Omental fat pad (tissue), 4 donors: ENCODE results near the gene CNTNAP2. TPM values are rescaled to one million over a fixed set of nuclear protein-coding genes. Genes with fewer than 3 reads are reported as not detected.

Source experiments
- ATAC-seq: fragments of 150-250 bp; one replicate; pipeline ENCODE4 v1.9.1; 2016; ENCODE audit warnings: mild to moderate bottlenecking, moderate library complexity; ENCODE audit not compliant: low FRiP score
- DNase-seq: peaks from one replicate; pipeline ENCODE4 v3.0.0-alpha.2; 2019; ENCODE audit warnings: low spot score
- total RNA-seq, 4 donors: library from RNA; depleted of rRNA; stranded (reverse); fragments of >200 nt; gene quantifications; one replicate each; pipeline ENCODE4 v1.1.0, GENCODE V29; 2016
- TF ChIP-seq, protein P1 (sequence below), 3 donors: fragments of 450-650 bp; IDR thresholded peaks; one replicate each; pipeline ENCODE4 v1.5.1; 2016 to 2017; ENCODE audit warnings: antibody characterized with exemption in 3 of 3, mild to moderate bottlenecking in 3 of 3, moderate library complexity in 2 of 3

CNTNAP2 gene
- total RNA-seq, 4 donors from 2014 or later = 0.38 to 1.5 (median 1.1) TPM; not detected in 1

DNA sequence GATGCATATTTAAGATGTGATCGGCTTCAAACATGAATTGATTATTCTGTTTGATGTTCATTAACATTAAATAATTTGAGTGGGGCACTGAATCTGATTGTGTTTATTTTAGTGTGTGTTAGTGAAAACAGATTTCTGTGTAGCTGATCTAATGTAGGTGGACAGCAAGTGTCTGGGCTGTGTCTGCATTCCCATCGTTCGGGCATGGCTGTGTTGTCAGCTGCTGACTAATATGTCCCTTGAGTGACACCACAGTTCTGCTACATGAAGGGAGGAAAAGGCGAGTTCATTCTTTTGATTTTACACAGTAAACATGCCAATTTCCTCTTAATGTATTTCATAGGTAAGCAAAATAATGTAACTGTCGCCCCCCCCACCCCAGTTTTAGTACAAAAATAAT lies 203.0 kb downstream of the CNTNAP2 start:
- TF ChIP-seq, protein P1, sequence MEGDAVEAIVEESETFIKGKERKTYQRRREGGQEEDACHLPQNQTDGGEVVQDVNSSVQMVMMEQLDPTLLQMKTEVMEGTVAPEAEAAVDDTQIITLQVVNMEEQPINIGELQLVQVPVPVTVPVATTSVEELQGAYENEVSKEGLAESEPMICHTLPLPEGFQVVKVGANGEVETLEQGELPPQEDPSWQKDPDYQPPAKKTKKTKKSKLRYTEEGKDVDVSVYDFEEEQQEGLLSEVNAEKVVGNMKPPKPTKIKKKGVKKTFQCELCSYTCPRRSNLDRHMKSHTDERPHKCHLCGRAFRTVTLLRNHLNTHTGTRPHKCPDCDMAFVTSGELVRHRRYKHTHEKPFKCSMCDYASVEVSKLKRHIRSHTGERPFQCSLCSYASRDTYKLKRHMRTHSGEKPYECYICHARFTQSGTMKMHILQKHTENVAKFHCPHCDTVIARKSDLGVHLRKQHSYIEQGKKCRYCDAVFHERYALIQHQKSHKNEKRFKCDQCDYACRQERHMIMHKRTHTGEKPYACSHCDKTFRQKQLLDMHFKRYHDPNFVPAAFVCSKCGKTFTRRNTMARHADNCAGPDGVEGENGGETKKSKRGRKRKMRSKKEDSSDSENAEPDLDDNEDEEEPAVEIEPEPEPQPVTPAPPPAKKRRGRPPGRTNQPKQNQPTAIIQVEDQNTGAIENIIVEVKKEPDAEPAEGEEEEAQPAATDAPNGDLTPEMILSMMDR (IDR thresholded peaks at IDR 0.05) = no peak
- ATAC-seq = no peak
- DNase-seq = no peak

DNA sequence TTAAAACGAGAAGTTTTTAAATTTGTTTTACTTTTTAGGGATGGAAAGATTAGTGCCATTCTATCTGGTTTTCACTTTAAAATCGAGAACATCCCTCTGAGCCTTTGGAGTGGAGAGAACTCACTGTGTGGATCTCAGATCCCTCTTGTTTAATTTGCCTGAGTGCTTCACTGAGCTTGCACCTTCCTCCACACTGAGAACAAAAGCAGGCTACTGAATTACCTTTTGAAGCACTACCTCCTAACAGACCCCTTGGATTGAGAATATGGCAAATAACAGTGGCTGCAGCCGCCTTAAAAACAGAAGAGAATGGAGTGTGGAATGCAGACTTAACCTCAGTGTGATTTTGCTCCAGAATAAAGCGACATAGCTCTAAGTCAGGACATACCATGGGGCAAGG lies 204.7 kb downstream of the CNTNAP2 start:
- no peak for ATAC-seq
- TF ChIP-seq, protein P1 (IDR thresholded peaks at IDR 0.05) = no peak
- DNase-seq = no peak

DNA sequence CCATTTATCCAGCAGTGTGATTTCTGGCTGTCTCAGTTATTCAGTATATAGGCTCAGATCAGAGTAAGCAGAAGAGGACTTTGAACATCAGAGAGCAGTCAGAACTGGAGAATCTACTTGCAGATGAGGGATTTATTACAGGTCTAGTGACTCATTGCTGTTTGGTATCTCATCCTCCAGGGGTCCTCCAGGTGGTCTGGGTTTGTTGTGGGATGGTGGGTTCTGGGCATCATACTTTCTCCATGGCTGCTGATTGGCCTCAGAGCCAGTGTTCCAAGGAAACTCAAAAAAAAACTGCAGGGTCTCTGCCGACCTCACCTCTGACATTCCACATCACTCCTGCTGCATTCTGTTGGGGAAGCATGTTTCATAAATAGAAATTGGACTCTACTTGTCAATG lies 214.8 kb downstream of the CNTNAP2 start:
- TF ChIP-seq, protein P1 (IDR thresholded peaks at IDR 0.05) = no peak
- no peak for ATAC-seq
- no peak for DNase-seq

DNA sequence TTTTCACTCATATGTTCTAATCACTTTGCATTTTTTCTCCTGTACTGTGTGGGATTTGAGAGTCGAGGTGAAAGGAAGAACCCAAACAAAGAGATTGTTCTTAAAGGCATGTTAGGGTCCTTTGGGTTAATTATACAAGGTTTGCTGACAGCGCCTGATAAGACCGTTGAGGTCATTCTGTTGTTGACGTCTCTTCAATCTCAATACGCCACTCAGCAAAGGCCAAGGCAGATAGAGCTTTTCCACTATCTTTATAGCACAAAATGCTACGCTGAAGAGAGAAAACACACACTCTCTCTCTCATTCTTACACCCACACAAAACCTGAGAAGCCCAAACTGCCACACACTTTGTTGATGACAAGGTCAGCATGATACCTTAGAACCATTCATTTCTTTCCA lies 228.7 kb downstream of the CNTNAP2 start:
- TF ChIP-seq, protein P1 (IDR thresholded peaks at IDR 0.05) = no peak
- DNase-seq (no peak), ATAC-seq (no peak)

DNA sequence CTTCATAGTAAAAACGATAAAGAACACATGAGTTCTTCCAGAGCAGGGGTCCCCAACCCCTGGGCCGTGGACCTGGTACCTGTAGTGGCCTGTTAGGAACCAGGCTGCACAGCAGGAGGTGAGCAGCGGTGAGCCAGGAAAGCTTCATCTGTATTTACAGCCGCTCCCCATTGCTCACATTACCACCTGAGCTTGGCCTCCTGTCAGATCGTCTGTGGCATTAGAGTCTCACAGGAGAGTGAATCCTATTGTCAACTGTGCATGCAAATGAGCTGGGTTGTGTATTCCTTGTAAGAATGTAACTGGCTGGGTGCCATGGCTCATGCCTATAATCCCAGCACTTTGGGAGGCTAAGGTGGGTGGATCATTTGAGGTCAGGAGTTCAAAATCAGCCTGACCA lies 229.5 kb downstream of the CNTNAP2 start:
- TF ChIP-seq, protein P1 (IDR thresholded peaks at IDR 0.05) = no peak
- ATAC-seq = no peak
- DNase-seq = no peak

DNA sequence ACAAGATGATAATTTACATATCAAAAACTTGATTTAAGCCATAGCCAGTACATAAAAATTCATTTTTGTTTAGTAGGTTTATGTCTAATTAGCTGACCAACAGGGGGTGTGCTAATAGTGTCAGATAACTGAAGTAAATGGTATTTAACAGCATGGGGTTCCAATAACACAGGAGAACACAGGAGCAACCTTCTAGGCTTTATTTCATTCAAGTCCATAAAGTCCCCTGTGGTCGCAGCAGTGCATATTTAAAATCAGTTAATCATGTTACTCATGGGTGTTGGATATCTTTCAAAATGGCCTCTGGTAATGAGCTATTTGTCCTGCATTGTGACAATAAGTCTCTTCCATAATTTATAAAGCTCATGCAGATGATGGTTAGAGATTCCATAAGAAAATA lies 238.6 kb downstream of the CNTNAP2 start:
- no peak for ATAC-seq
- no peak for DNase-seq
- TF ChIP-seq, protein P1 (IDR thresholded peaks at IDR 0.05) = no peak

DNA sequence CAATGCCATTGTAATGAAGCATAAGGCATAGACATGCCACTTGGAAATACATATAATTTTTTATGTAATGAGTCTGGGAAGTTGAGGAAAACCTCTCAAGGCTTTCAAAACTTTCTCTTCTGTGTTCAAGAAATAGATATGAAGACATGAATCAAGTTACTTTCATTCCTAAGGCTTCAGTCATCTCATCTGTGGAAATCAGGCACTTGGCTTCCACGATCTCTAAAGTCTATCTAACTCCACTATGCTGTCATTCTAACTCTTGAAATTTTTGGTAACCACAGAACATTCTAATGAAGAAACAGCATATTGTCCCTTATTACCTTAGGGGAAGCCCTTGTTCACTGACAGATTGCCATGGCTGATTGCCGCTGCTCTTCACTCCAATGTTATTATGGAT lies 242.6 kb downstream of the CNTNAP2 start:
- ATAC-seq = no peak
- TF ChIP-seq, protein P1 (IDR thresholded peaks at IDR 0.05) = no peak
- no peak for DNase-seq
